Measurements from ENCODE around the gene POLR2C.
"Not testable (repeated sequence)": the region's sequence is repeated elsewhere in the genome, so short reads cannot be mapped to it uniquely, and the experiment has no call there.

The POLR2C gene

GRCh38 chr16:57479976-57480753 lies 17.7 kb downstream of the POLR2C start:
- DNase-seq = no peak

DNA sequence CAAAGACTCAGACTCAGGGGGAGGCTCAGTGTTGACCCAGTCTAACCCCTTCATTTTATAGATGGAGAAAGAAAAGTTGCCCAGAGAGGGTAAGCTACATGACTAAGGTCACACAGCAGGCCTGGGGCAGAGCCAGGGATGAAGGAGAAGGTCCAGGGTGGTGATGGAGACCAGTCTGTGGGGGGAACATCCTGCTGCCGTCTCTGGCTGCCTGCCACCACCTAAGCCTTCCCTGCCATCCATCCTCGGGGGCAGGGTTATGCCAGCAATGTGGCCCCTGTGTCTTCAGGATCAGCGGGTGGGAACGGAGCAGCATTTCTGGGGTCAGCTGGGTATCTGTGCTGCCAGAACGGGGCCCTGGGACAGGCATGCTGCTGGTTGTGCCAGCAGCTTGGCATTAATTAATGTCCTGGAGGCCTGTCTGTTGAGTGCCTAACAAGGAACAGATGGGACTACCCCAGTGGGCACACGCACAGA lies 18.3 kb downstream of the POLR2C start:
- no peak for DNase-seq

DNA sequence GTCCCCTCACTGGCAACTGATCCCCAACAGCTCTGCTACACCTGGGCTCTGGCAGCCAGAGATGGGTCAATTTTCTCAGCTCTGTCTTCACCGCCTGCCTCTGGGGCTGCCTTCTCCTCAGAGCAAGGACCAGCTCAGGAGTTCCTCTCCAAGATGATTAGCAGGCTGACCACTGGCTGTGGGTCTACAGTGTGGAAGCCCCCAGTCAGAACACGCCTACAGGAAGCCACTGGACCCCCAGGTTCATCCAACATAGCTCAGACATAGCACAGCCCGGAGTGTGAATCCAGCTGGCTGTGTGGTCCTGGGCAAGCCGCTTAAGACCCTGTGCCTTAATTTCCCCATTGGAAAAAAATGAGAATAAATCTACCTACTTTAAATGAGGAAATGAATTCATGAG lies 18.9 kb downstream of the POLR2C start:
- no peak for DNase-seq

DNA sequence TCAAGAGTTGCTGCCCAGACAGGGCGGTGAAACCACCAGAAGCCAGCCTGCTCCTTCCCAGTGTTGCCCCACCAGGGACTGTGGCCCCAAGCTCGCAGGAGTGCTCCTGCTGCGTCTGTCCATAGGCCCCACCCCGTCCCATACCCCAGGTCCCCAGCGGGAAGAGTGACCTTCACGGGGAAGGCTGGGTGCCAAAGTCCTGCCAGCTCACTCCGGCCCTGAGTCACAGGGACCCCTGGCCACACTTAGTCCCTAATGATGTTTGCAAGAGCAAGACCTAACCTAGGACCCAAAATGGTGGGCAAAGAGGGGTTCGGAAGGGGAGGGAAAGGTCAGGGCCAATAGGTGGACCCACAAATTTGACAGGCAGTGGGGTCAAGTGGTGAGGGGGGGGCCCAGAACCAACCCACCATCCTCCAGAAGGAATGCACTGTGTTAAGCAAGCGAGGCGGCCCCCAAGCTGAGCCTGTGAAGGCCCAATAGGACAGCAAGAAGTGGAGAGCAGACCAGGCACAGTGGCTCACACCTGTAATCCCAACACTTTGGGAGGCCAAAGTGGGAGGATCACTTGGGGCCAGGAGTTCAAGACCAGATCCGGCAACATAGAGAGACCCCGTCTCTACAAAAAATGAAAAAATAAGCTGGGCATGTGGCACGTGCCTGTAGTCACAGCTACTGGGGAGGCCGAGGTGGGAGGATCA lies 20.5 kb downstream of the POLR2C start:
- no peak for DNase-seq

DNA sequence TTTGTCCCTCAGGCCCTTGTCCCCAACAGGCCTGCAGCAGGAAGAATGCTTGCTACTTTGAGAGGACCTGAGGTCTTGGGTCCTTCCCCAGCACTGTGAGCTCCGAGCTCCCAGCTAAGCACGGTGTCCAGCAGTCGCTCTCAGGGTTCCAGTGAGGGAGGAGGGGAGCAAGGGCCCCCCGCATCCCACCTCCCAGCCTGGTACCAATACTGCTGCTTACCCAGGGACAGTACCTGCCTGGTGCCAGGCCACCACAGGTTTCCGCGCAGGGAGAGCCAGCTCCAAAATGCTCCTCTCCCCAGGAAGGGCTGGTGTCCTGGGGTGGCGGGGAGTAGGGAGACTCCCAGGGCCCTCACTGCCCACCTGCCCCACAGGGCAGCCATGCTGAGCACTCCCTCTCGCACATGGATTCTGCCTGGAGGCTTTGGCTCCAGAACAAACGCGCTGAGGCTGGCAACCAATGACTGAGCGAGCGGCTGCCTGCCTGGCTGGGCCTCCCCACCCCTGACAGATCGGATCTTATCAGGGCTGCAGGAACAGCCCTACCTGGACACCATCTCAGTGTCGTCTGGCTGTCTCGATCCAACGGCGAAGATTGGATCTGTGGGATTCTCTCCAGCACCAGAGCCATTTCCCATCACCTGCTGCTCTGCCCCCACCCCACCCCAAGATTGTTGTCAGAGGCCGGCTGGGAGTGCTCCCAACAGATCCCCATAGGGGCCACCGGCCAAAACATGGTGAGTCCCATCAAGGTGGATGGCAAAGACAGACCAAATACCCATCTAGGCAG lies 21.4 kb downstream of the POLR2C start:
- DNase-seq = no peak

- DNase-seq = no peak
Measured at GRCh38 chr16:57484515-57485005, 22.1 kb downstream of the POLR2C start.

GRCh38 chr16:57485091-57485915 lies 22.8 kb downstream of the POLR2C start:
- no peak for DNase-seq

DNA sequence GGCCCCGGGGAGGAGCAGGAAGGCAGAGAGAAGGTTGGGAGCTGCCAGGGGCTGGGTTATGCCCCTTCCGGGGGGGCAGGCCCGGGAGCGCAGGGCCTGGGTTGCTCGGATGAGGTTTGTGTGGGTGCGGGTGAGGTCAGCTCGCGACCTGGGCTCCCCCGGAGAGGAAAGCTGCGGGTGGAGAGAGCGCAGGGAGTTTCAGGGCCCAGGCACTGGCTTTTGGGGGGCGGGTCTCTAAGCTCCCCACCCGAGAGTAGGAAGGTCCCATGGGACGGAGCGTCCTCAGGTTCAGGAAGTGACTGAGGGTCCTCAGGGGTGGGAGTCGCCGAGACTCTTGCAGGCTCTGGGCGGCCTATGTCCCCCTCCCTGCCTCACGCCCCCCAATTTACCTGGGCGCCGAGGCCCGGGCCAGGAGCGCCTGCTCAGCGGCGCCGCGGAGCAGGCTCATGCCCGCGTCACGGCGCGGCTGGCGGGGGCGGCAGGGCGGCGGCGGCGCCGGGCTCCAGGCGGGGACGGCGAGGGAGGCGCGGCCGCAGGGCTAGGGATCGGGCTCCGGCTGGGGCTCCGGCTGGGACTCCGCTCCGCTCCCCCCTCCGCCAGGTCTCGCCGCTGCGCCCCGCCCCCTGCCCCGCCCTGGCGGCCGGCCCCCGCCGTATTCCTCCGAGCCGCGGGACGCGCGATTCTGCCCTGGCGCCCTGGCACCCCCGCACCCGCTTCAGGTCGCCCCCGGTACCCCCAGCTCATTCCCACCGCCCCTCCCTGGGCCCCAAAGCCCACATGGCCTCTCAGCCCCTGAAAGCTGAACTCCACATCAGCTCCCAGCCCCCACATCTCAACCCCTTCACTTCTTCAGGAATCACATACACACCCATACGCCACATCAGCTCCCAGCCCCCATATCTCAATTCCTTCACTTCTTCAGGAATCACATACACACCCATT lies 23.7 kb downstream of the POLR2C start, which contains the start of gene DOK4:
Gene DOK4 (minus strand): TSS at position 578 of the 942 bp plus-strand sequence. CDS start 6,986 bp downstream, outside the sequence.
- no peak for DNase-seq

DNA sequence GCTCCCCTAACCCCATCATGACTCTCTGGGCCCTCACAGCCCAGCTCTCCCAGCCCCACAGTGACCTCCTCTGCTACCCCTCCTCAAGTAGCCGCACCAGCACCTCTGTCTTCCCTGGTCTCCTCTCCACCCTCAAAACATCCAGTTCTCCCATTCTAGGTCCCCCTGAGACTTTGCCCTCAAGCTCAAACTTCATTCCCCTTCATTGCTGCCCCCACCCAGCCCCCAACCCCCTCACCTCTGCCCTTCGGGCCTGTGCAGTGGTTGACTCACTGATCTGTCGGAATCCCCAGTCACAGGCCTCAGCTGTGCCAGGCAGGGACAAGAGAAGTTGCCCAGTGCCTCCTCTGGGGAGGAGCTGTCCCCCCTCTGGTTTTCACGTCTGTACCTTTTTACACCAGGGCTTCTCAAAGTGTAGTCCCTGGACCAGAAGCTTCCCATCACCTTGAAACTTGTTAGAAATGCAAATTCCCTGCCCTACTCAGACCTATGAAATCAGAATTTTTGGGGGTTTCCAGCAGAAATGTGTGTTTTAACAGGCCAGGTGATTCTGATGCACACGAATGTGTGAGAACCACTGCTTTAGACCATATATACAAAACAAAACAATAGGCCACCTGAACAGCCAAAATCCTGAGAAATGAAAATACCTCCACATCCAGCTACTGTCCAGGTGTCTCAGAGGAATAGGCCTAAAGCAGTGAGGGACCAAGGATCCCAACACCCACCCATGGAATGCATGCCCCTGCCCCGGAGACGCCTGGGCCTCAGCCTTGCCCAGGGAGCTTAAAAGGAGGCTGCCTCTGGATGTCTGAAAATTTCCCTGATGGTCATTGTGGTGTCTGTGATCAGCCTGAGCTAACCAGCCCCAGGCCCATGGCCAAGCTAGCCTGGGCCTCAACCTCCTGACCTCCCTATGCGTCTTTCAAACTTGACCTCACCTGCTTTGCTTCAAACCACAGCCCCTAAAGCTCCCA lies 24.7 kb downstream of the POLR2C start:
- no peak for DNase-seq

DNA sequence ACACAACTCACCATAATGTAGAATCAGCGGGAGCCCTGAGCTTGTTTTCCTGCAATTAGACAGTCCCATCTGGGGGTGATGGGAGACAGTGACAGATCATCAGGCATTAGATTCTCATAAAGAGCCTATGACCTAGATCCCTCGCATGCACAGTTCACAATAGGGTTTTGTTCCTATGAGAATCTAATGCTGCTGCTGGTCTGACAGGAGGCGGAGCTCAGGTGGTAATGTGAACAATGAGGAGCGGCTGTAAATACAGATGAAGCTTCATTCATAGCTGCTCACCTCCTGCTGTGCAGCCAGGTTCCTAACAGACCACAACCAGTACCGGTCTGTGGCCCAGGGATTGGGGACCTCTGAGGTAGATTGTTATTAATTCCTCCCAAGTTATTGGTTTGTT lies 26.8 kb downstream of the POLR2C start:
- DNase-seq = no peak

DNA sequence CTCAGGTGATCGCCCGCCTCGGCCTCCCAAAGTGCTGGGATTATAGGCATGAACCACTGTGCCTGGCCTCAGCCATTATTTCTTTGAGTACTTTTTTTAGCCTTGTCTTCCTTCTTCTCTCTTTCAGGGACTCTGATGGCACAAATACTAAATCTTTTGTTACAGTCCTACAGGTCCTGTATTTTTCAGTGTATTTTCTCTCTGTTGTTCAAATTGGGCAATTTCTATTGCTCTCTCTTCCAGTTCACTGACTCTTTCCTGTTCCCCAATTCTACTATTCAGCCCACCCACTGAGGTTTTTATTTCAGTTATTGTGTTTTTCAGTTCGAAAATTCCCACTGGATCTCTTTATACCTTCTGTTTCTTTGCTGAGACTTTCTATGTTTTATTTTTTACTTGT lies 31.3 kb downstream of the POLR2C start:
- no peak for DNase-seq

- no peak for DNase-seq
Measured at GRCh38 chr16:57497121-57497520, 34.6 kb downstream of the POLR2C start.

DNA sequence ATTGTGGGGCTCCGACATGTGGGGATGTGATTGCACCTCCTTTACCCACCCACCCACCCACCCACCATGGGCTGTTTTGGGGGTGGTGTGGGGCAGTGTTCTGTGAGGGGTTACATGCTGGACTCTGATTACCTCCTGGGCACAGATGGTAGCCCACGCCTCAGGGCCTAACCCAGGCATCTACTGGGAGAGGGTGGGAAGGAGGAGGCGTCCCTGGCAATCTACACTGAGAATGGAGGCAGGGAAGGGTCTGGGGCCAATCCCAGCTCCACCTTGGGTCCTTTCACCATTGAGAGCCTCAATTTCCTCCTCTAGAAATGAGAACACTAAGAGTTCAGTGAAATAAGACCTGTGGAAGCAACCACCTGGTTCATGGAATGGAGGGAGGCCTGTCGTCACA lies 35.6 kb downstream of the POLR2C start:
- no peak for DNase-seq

- DNase-seq = not testable (repeated sequence)
Measured at GRCh38 chr16:57499941-57500340, 37.5 kb downstream of the POLR2C start.

DNA sequence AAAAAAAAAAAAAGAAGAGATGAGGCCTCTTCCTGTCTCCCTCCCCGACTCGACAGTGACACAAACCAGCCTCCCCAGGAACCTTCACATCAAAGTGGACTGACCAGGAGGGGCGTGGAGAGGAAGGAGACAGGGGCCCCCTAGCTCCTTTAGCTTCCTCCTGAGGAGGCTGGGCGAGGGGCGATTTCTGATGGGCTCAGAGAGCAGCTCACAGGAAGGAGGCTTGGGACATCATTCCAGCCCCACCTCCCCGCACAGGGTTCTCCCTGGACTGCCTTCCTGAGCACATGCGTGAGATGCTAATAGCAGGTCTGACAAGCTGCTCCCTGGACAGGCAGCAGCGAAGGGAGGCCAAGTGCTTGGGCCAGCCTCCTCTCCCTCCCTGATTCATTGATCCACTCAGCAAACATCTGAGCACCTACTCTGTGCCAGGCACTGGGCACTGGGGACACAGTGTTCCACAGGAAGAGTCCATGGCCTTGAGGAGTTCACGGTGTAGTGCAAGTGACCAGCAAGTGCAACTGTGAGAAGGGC lies 38.2 kb downstream of the POLR2C start:
- no peak for DNase-seq

GRCh38 chr16:57501492-57501891 lies 39.0 kb downstream of the POLR2C start:
- no peak for DNase-seq

GRCh38 chr16:57502048-57502775 lies 39.7 kb downstream of the POLR2C start:
- DNase-seq = peak; percentile 38

DNA sequence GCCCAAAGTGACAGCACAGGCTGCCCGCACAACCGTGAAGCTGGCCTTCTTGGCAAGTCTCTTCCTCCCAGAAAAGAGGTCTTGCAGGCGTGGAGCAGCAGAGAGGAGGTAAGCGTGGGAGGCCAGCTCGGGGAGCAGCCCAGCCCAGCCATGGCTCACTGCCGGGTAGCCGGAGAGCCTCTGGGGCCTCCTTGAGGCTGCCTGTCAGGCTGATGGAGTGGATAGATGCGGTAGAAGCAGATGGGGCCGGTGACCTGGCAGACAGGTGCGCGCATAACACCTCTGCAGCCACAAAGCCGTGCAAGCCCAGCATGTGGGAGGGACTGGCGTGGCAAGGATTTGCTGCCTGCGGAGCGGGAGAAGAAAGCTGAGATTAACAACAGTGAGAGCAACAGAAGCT lies 40.9 kb downstream of the POLR2C start:
- DNase-seq = peak; percentile 42

GRCh38 chr16:57504001-57504400 lies 41.5 kb downstream of the POLR2C start:
- no peak for DNase-seq
